TTC549 (cell line): ENCODE results near the gene TTC39B.
"Not testable (repeated sequence)": the region's sequence is repeated elsewhere in the genome, so short reads cannot be mapped to it uniquely, and the experiment has no call there.

ENCODE experiments used
- FAIRE-seq: peaks from 2 replicates; lab custom pipeline; 2012; peaks lifted over from hg19 to GRCh38; lab: Jason Lieb, UNC

TTC39B gene

DNA sequence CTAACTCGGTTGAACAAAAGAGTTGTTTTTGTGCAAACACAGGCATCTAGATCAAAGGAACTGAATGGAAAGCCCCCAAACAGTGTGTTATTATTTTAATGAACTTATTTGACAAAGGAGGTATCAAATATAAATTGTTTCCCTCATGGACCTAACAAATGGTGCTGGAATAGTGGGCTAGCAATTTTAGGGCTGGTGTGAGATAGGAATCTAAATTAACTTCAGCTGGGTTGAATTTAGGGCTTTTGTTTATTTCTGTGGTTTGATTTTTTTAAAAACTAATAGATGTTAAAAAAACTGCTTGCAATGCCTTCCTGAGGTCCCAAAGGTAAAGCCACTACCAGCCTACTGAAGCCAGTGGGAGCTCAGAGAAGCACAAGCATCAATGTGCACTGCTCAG is 42.1 kb downstream of the TTC39B start:
- FAIRE-seq = no peak

DNA sequence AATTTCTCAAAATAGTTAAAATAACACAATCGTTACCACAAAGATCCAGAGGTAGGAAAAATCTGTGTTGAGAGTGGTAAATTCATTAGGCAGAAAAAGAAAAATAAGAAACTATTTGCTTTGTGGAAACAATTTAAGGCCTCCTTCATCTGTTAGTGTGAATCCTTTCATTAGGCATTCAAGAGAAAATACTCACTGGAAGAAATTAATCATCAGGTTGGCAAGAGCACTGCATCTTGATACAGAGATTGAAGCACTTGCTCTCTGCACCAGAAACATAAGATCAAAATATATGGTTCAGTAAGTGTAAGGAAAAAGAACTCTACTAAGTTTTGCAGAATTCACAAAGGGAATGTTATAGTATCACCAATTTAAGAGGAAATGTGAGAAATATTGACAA is 44.4 kb downstream of the TTC39B start:
- no peak for FAIRE-seq

DNA sequence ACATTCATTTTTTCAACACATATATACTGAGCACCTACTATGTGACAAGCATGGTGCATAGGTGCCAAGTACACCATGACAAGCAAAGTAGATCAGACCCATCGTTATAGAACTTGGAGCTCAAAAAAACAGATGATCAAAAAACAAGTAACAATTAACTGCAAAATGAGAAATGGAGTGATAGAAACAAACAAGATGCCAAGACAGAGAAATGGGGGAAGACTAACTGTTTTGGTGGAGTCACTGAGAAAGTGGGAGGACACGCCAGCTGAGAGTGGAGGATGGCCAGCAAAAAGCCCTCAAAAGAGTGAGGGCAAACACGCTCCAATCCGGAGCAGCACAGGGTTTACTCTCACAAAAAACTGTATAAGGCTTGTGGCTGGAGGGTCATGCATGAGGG is 50.6 kb downstream of the TTC39B start:
- no peak for FAIRE-seq

DNA sequence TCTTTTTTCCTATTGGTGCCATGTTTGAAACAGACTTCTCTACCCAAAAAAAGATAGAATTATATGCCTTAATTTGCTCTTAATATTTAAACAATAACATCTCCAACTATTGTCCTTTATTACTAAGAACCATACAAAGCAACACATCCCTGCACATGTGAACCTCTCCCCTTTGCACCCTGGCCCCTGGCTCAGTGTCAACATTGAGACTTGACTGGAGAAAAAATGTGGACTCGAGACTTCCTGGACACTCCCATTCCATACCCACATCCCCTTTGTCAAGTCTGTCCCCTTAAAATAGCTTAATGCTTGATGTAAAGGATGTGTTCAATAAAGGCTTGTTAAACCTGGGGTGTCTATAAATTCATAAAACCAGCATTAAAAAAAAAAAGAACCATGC is 53.2 kb downstream of the TTC39B start:
- no peak for FAIRE-seq

DNA sequence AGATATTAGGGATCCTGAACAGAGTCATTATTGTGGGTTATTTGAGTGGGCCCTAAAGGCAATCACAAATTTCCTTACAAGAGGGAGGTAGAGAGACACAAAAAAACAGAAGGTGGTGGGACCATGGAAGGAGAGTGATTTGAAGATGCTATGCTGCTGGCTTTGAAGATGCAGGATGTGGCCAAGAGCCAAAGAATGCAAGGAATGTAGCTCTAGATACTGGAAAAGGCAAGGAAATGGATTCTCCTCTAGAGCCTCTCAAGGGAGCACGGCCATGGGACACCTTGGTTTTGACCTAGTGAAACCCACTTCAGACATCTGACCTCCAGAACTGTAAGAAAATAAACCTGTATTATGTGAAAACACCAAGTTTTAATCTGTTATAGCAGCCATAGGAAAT is 53.8 kb downstream of the TTC39B start:
- FAIRE-seq = no peak

DNA sequence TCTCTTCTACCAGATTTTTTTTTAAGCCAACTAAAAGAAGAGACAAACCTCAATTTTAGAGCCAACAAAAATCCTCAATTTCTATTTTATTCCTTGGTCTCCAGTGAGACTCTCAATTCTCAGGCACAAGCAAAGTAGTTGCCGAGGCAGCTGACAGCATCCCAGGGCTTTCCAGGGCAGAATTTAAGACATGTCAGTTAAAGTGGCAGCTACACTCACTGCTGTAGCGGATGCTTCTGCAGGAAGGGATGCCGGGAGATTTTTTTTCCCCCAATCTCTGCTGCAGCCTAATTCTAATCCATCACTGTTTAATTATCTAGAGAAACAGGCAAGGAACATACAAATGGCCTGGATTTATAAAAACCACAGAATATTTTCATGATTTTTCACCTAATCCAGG is 57.0 kb downstream of the TTC39B start:
- FAIRE-seq = no peak

- no peak for FAIRE-seq
Measured at GRCh38 chr9:15249042-15249818, 57.8 kb downstream of the TTC39B start.

DNA sequence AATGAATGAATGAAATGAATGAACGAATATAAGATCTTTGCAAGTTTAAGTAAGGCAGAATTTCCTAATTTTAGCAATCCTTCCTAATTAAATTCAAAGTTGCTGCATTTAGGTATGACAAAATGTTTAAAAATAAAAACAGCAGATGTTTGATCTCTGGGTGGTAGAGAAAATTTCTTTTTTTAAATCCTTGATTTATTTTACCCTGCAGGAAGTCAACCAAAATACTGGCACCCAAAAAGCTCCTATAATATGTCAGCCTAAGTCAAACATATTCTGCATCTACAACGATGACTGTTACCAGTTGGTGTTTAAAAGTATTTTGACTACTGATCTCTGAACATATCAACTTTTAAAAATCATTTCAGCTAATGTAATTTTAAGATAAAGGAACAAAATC is 58.4 kb downstream of the TTC39B start:
- no peak for FAIRE-seq

- no peak for FAIRE-seq
Measured at GRCh38 chr9:15248081-15248480, 58.9 kb downstream of the TTC39B start.

- FAIRE-seq = no peak
Measured at GRCh38 chr9:15246708-15247107, 60.3 kb downstream of the TTC39B start.

DNA sequence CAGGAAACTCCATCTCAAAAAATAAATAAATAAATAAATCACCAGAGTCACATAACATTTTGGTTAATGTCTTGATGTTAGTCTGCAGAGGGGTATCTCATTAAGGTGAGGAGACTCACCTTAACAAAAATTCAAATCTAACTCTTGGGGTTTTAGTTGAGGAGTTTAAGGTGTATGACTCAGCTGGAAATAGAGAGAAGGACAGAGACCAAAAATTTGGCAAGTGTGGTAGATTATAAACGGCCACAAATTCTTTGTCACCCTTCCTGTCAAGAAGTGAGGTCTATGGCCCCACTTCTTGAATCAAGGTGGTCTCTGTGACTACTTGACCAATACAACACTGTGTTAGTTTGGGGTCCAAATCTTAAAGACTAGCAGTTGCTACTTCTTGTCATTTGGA is 60.8 kb downstream of the TTC39B start:
- FAIRE-seq = no peak

DNA sequence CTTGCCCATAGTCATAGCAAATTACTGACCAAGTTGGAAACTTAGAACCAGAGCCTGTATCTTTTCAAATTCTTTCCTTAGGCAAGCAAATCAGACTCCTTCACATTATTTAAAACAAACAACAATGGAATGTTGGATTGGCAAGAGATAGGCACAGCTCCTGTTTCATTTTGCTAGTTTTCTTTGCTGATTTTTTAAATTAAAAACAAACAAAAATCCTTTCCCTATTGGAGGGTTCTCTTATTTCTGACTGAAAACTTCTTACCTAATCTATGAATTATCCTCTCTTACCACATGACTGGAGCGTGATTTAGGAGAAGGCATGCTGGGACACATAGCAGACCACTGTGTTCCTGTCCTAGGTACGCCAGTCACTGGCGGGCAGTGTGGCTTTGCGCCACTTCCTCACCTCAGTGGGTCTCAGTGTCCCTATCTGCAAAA is 63.0 kb downstream of the TTC39B start:
- FAIRE-seq = no peak

- no peak for FAIRE-seq
Measured at GRCh38 chr9:15243081-15243480, 63.9 kb downstream of the TTC39B start.

DNA sequence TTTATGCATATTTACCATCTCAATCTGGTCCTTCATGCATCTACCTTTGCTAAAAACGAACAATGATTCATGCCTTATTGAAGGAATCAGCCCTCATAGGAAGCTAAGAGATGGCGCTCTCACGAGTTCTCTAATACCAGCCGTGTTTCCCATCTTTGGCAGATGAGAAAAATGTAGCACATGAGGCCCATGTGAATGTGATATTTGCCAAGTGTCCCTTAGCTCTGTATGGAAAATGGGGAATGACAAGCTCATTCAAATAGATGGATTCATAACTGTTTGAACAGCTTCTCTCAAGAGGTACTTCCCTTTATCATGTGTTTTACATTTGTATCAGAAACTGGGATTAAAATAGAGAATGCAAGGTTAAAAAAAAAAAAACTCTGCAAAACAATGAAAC is 66.1 kb downstream of the TTC39B start:
- no peak for FAIRE-seq

GRCh38 chr9:15239816-15240215 is 67.2 kb downstream of the TTC39B start:
- no peak for FAIRE-seq

- no peak for FAIRE-seq
Measured at GRCh38 chr9:15238646-15239045, 68.4 kb downstream of the TTC39B start.

DNA sequence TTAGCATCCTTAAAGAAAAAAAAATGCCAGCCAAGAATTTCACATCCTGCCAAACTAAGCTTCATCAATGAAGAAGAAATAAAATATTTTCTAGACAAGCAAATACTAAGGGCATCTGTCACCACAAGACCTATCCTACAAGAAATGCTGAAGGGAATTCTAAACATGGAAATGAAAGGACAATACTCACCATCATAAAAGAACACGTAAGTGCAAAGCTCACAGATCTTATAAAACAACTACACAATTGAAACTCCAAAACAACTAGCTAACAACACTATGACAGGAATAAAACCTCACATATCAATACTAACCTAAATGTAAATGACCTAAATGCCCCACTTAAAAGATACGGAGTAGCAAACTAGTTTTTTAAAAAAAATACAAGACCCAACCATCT is 71.4 kb downstream of the TTC39B start:
- FAIRE-seq = no peak

DNA sequence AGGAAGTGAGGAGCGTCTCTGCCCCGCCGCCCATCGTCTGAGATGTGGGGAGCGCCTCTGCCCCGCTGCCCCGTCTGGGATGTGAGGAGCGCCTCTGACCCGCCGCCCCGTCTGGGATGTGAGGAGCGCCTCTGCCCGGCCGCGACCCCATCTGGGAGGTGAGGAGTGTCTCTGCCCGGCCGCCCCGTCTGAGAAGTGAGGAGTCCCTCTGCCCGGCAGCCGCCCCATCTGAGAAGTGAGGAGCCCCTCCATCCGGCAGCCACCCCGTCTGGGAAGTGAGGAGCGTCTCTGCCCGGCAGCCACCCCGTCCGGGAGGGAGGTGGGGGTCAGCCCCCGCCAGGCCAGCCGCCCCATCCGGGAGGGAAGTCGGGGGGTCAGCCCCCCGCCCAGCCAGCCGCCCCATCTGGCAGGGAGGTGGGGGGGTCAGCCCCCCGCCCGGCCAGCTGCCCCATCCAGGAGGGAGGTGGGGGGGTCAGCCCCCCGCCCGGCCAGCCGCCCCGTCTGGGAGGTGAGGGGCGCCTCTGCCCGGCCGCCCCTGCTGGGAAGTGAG is 73.0 kb downstream of the TTC39B start:
- not testable (repeated sequence) for FAIRE-seq

- not testable (repeated sequence) for FAIRE-seq
Measured at GRCh38 chr9:15232706-15233280, 74.2 kb downstream of the TTC39B start.

GRCh38 chr9:15231788-15232635 is 75.0 kb downstream of the TTC39B start:
- FAIRE-seq = no peak

DNA sequence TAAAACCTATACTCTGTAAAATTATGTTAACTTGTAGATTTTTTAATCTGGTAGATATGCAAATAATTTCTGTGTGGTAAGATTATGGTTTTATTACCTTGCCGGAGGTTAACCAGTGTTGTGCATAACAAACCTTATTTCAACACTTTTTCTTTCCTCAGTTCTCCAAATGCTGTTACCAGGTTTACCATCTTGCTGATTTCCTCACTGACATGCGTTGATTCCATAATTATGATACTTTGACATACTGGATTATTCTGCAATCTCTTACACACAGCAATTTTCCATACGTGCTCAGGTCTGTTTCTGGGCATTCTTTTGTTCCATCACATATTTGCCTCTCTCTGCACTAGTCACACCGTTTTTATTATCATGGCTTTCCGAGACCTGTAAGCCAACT is 77.6 kb downstream of the TTC39B start:
- no peak for FAIRE-seq

DNA sequence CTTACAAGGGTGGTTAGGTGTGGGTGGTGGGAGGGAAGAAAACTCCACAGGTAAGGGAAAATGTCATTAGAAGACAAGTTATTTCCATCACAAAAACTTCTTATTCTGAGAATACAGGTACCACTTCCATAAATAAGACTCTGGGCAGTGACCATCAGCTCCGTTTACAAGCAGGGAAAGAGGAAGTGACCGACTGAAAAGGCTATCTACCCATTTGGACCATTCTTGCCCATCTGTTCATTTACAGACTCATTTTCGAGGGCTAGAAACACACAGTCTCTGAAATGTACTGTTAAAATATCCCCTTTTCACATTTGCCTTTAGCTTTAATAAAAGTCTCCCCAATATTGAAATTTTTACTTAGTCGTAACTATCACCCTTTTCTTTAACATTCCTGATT is 79.5 kb downstream of the TTC39B start:
- FAIRE-seq = no peak

GRCh38 chr9:15225564-15226126 is 81.4 kb downstream of the TTC39B start:
- no peak for FAIRE-seq
